SKM-1 (cell line): ENCODE data around the gene DCAF6.
"Not testable (repeated sequence)": the region's sequence is repeated elsewhere in the genome, so short reads cannot be mapped to it uniquely, and the experiment has no call there.

ENCODE experiments used
- DNase-seq: peaks from one replicate; lab custom pipeline; 2025; ENCODE audit not compliant: unreplicated experiment; lab: John Stamatoyannopoulos, UW

Gene DCAF6

DNA sequence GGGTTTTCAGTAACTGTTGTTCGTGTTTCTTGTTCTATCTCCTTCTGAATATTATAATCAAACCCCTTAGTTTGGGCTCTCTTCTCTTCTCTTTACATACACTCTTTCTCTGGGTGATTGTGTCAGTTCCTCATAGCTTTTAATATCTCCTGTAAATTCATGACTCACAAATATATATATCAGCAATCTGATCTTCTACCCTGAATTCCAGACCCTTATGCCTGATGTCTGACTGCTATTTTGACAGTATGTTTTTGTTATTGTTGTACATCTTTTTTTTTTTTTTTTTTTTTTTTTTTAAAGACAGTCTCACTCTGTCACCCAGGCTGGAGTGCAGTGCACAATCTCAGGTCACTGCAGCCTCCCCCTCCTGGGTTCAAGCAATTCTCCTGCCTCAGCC is 71.2 kb downstream of the DCAF6 start:
- DNase-seq, result no peak

DNA sequence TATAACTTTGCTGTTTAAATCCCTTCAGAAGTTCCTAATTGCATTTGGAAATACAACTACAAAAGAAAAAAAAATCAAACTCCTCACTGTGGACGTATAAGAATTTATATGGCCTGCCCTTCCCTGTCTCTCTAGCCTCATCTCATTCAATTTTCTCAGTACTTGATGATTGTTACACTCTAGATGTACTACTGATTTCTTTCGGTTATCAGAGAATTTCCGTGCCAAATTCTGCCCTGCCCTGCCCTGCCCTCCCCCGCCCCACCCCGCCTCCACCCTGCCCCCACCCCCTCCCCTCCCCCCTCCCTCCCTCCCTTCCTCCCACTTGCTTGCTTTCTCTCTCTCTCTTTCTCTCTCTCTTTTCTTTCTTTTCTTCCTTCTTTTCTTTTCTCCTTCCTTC is 72.1 kb downstream of the DCAF6 start:
- DNase-seq, result no peak

DNA sequence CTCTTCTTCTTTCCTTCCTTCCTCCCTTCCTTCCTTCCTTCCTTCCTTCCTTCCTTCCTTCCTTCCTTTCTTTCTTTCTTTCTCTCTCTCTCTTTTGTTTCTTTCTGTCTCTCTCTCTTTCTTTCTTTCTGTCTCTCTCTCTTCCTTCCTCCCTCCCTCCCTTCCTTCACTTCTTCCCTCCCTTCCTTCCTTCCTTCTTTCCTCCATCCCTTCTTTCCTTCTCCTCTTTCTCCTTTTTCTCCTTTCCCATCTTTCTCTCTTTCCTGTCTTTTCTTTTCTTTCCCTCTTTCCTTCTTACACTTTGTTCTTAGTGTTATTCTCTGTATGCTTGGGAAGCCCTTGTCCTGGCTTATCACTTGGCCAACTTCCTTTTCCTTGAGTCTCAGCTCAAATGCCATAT is 72.8 kb downstream of the DCAF6 start:
- no peak for DNase-seq

DNA sequence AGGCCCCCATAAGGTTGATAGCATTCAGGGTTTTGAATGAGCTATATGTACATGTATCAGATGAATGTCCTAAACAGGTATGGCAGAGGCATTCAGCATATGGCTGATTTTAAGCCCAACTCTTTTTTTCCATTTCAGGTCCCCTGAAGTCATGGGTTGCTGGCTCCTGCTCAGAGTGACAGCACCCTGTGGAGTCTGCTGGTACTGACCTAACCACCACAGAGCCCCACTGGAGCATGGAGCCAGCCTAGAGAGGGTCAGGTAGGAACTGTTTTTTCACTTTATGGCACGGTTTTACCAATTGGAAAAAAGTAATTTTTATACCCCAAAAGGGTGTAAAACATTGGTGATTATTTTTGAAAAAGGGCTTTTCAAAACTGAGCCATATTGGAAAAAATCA is 82.9 kb downstream of the DCAF6 start:
- no peak for DNase-seq

DNA sequence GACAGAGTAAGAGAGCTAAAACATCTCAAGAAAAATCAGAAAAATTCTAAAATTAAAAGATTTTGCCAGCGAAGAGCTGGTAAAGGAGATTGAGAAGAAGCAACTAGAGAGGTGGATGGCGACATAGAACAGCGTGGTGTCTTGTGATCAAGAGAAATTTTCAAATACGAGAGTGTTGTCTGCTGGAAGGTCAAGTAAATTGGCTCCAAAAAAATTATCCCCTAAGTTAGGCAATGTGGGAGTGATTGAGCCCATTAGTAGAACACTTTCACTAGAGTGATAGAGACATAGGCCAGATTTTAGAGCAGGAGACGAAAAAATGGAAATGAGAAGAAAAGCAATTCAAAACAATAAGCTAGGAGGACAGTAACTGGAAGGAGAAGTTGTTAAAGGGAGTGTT is 94.7 kb downstream of the DCAF6 start:
- DNase-seq, result no peak

DNA sequence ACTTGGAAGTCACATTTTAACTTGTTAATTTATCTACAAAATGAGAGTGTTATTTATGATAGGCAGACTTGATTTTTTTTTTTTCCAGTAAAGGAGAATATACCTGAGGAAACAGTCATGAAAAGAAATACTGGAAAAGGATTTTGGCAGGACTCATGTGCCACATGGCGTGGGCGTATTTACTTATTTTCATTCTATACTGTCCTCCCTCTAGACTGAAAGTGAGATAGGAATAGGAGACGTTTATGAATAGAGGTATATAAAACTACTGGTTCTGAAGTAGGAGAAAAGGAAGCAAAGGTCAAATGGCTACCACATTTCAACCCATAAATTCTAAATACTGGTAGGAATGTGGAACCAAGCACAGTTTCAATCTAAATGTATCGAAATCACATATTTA is 95.1 kb downstream of the DCAF6 start:
- no peak for DNase-seq

DNA sequence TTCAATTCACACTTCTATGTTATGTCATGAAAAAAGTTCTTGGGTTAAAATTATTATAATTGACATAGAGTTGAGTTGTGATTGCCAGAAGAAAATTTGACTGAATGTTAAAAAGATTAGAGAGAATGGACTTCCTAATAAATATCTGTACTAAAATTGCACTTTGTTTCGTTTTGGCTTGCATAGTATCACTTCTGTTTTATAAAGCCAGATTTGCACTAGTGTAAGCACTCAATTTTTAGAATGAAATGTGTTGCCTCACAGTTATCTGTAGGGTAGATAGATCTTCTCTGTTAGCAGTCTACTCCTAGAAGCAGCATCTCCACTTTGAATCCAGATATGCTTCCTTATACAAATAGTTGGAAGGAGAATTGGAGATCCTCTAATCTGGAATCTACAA is 95.5 kb downstream of the DCAF6 start:
- DNase-seq, result no peak

DNA sequence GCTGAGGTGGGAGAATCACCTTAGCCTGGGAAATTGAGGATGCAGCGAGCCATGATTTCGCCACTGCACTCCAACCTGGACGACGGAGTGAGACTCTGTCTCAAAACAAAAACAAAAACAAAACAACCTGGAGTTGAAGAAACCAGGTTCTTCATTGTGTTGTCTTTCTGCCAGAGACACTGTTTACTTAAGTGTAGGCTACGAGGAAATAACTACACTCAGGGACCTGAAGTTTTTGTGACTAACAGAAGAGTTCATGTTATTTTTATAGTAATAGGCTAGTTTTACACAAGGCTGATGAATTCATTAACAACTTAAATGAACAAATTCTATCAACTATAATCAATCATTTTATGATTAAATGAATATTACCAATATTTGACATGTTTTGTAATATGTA is 98.9 kb downstream of the DCAF6 start:
- DNase-seq, result no peak

DNA sequence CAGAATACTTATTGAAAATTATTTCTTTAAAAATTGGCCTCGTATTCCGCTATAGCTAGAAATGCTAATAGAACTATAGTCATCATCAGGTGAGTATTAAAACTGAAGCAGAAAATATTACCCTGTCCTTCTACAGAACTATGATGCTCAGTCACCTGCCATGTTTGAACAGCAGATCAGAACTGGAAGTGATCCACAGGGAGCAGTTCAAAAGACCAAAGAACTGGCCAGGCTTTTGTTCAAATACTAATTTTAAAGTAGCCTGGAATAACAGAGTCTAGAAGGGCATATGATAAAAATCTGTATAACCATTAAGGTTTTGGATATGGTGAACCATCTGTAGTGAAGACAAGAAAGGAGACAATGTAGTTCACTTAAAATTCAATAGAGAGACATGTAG is 105.9 kb downstream of the DCAF6 start:
- DNase-seq, result no peak

DNA sequence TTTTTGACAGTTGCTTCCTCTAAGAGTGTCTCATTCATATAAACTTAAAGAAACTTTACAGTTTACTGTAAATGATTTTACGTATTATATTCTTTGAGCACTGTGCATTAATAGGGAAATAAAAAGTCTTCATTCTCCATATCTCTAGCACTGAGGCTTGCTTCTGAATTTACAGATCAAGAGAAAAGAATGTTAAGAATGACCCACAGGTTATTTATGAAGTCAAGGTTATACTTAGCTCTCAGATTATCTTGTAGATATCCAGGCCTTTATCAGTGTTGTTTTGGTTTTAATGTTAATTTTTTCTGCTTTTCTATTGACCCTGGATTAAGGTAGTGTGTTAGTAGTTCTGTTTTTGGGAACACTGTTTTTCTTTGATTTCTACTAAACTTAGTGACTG is 108.8 kb downstream of the DCAF6 start:
- DNase-seq, result no peak

DNA sequence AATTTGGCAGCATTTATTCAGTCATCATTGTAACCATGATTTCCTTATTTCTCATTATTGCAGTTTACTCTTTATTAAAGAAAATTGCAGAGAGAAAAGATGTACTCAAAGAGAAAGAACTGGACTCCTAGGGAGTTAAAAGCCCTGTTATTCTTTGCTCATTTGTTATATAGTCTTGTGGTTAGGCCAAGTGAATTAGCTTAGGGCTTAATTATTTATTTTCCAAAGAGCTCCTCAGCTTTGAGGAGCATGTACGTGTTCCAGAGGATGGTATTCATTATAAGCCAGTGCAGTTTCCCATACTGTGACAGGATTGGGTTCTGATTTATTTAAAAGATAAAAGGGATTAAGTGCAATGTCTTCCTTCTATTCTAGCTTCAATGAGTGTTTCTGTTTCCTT is 113.8 kb downstream of the DCAF6 start:
- DNase-seq, result no peak

DNA sequence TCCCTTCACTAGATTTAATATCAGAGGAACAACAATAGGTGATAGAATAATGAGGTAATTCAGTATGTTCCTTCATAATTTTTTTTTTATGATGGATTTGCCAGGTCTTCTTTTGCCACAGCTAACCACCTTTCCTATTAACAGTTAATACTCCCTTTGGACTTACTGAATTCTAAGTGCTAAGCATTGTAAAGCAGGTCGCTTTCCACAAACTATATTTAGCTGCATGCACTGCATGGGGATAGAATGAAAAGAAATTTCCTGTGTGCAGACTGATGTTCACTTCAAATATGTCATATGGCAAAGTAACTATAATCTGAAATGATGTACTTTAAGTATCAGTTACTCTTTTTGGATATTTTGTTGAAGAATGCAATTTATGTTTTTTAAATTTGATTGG is 114.4 kb downstream of the DCAF6 start:
- DNase-seq, result no peak

DNA sequence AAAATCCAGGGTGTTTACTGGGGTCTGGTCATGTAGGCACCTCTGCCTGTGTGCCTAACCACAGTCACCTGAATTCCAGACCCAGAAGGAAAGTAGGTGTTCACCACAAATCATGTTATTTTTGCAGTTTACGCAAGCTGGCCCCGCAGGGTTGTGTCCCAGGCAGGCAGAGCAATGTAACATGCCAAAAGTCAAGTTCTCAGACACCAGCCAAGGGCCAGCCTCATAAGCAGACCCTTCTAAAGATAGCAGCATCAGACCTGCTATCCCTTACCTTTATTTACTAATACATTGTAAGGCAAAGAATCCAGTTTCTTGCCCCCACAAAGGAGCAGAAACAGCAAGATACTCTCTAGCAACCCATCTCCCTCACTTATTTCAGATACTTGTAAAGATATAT is 117.2 kb downstream of the DCAF6 start:
- no peak for DNase-seq

DNA sequence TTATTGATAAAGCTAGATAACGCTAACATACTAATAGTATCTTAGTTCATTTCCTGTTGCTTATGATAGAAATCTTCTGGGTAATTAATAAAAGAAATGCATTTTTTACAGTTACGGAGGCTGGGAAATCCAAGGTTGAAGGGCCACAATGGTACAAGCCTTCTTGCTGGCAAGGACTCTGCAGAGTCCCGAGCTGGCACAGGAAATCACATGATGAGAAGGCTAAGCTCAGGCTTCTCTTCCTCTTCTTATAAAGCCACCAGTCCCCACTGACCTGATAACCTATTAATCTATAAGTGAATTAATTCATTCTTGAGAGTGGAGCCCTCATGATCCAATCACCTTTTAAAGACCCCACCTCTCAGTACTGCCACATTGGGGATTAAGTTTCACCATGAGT is 117.6 kb downstream of the DCAF6 start:
- no peak for DNase-seq

DNA sequence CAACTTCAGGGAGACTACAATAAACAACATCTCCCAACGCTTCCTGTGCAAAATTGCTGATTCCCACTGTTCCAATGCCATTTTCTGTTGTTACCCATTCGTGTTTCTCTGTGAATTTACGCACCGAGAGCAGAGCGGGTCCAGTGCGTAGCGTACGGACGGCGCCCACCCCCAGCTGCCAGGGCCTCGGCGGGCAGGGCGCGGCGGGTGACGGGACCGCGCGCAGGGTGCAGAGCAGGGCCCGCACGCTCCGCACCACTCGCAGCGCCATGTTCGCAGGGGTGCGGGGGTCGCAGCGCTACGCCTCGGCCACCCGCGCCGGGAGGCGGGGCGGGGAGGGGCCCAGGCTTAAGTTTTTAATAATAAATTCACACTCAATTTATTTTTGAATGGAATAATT is 119.7 kb downstream of the DCAF6 start:
- not testable (repeated sequence) for DNase-seq

DNA sequence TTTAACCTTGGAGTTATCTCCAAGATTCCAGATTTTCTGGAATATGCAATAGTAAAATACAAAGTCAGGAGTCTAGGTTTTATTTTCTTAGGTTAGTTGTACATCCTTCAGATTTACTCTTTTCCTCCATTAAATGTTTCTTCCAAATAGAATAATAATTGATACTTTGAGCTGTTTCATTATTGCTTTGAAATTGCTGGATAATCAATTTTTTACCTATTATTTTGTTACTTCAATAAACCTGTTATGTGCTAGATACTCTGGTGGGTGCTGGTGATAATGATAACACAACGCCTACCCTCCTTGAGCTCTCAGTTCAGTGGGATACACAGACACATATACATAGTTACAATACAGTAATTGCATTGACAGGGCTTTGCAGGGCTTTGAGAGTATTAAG is 120.9 kb downstream of the DCAF6 start:
- no peak for DNase-seq

DNA sequence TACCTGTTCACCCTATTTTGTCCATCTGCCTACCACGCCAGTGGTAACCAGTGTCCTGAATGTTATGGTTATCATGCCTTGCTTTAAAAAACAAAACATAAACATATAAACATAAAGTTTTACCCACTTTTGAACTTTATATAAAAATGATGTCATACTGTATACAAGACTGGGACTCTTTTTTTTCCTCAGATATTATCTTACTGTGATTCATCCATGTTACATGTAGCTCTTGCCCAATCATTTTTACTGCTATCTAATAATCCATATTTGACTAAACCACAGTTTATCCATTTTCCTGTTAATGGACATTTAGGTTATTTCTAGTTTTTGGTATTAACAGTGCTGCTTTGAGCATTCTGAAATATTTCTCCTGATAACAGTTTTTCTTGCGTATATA is 121.4 kb downstream of the DCAF6 start:
- no peak for DNase-seq

DNA sequence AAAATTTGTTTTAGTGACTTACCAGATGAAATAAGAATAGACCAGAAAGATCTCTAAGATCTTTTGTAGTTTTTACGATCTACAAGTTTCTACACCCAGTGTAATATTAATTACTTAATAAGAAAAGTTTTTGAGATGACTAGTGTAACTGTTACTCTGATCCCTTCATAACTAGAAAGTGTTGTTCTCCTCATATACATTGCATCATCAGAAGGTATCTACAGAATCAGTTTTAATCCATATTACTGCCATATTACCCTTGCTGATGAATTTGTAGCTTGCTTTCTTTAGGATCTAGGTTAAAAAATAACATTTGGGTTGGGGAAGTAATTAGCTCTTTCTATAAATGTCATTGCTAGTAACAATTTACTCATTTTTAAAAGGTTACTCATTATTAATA is 127.7 kb downstream of the DCAF6 start:
- DNase-seq, result no peak

DNA sequence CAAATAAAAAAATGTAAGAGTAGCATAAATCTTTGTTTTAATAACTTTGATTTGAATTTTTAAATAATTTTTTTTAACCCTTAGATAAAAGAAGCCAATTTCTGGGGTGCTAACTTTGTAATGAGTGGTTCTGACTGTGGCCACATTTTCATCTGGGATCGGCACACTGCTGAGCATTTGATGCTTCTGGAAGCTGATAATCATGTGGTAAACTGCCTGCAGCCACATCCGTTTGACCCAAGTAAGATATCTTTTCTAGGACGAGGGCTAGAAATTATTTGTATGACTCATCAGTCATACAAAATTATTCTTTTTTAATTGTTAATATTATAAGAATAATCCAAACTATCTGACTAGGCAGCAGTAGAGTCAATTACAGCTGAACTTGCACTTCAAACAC is 129.0 kb downstream of the DCAF6 start:
- no peak for DNase-seq

DNA sequence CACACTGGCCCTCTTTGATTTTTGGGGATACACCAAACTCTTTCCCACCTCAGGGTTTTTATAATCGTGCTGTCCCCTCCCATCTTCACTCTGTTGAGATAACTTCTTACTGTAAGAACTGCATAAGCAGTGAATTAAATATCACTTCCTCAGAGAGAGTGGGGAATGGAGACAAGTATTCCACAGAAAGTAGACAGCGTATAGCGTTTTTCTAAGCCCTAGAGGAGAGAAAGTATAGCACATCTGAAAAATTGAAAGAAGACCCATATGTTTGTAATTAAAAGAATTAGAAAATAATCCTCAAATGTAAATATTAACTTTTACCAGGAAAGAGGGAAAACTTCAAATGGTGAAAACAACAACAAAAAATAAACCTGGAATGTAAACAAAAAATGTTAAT is 132.9 kb downstream of the DCAF6 start:
- no peak for DNase-seq

DNA sequence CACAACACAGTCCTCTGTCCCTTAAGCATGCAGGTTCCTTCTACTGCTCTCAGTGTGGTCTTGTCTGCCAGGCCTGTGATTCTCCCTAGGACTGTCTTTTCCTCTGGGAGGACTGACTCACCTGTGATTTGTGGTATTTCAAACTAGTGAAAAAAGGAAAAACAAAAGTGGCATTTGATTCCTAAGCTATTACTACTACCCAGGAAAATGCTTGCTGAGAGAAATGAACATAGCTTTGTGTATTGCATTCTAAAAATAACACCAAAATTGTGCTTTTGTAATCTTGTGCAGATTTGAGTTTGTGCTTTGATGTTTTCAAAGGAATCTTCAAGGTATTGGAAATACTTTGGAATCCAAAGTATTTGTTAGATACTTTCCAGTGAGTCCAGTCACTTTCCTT is 143.3 kb downstream of the DCAF6 start:
- no peak for DNase-seq

DNA sequence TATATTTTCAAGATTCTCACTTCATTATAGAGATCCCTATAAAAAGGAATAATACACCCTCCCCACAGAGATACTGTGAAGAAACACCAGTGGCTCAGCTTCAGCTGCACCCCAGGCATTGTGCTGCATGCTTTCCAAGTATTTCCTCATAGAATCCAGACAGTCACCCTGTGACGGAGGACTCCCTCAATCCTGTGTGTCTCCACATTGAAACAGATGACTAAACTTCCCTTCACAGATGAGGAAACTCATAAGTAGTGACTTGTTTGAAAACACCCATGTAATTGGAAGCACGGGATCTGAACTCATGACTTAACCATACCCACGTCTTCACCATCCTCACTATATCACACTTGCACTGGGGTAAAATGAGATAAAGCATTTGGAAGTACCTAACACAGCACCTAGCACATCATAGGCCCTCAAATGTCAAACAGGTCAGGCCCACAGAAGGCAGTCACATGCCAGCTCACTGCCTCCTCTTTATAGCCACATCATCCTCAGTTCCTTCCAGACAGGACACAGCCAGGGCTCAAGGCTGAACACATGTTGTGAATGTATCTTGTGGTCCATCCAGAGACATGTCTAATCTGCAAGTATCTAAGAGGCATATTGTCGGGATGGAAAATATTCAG is 145.0 kb downstream of the DCAF6 start:
- no peak for DNase-seq

DNA sequence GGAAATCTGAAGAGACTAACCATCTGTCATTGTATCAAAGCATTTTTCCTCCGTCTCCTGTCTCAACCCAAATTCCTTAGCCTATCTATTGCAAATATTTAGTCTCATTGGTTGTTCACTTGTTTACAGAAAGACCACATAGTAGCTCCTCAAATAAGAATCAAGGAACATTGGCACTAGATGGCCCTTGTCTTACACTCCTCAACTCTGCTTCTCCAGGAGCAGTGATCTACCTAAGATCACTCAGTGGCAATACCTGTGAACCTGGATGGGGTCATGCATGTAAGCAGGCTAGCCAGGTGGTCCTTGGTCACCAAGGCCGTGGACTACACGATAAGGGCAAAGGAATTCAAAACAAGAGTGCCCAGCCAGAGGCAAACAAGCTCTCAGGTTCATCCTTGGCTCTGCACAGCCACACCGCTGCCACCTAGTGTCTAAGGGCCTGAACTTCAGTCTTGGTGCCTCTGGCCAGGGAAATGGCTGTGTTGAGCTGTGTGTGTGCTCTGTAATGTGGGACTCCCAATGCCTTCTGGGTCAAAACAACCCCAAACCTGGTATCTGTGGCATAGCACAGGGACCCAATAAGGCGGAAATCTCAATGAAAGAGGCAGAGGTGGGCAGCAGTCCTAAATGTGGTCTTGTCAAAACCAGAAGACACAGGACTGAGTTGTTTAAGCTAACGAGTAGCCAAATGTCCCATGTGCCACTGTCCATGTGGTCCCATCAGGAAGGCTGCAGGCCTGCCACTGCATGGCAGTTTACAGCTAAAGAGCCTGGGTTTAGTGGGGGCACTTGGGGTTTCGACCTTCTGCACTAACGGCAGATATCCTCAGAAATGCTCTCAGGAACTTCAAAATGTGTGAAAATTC is 145.8 kb downstream of the DCAF6 start:
- DNase-seq, result peak; percentile 90
